GF-D8 (cell line): ENCODE results near the gene GMIP.
"Not testable (repeated sequence)": the region's sequence is repeated elsewhere in the genome, so short reads cannot be mapped to it uniquely, and the experiment has no call there.

Source experiments
- DNase-seq: peaks from one replicate; lab custom pipeline; 2025; lab: John Stamatoyannopoulos, UW

The GMIP gene

GRCh38 chr19:19606021-19606420, 37.4 kb downstream of the GMIP start:
- DNase-seq: no peak

GRCh38 chr19:19602713-19603324, 40.6 kb downstream of the GMIP start:
- DNase-seq: no peak

GRCh38 chr19:19602136-19602712, 41.2 kb downstream of the GMIP start:
- no peak for DNase-seq

- DNase-seq: no peak
These were observed 42.6 kb downstream of the GMIP start for GRCh38 chr19:19600793-19601330.

GRCh38 chr19:19598728-19599451, 44.6 kb downstream of the GMIP start:
- DNase-seq: not testable (repeated sequence)

GRCh38 chr19:19597809-19598306, 45.6 kb downstream of the GMIP start:
- no peak for DNase-seq

GRCh38 chr19:19595171-19595701, 48.2 kb downstream of the GMIP start:
- DNase-seq: no peak

- no peak for DNase-seq
These were observed 49.1 kb downstream of the GMIP start for GRCh38 chr19:19594381-19594780.

- no peak for DNase-seq
These were observed 50.8 kb downstream of the GMIP start for GRCh38 chr19:19592690-19593089.

- DNase-seq: peak; percentile 12
These were observed 52.2 kb downstream of the GMIP start for GRCh38 chr19:19591133-19591825.

GRCh38 chr19:19588546-19588945, 54.9 kb downstream of the GMIP start:
- no peak for DNase-seq

- DNase-seq: no peak
These were observed 55.7 kb downstream of the GMIP start for GRCh38 chr19:19587771-19588170.

- DNase-seq: no peak
These were observed 59.1 kb downstream of the GMIP start for GRCh38 chr19:19584356-19584755.

- DNase-seq: no peak
These were observed 61.0 kb downstream of the GMIP start for GRCh38 chr19:19582471-19582870.

GRCh38 chr19:19581391-19581790, 62.1 kb downstream of the GMIP start:
- no peak for DNase-seq

GRCh38 chr19:19580418-19580817, 63.0 kb downstream of the GMIP start:
- DNase-seq: no peak

- no peak for DNase-seq
These were observed 63.7 kb downstream of the GMIP start for GRCh38 chr19:19579533-19580361.
